ENCODE measurements around the gene RHOBTB3.
"Not testable (repeated sequence)": the region's sequence is repeated elsewhere in the genome, so short reads cannot be mapped to it uniquely, and the experiment has no call there.

The RHOBTB3 gene

DNA sequence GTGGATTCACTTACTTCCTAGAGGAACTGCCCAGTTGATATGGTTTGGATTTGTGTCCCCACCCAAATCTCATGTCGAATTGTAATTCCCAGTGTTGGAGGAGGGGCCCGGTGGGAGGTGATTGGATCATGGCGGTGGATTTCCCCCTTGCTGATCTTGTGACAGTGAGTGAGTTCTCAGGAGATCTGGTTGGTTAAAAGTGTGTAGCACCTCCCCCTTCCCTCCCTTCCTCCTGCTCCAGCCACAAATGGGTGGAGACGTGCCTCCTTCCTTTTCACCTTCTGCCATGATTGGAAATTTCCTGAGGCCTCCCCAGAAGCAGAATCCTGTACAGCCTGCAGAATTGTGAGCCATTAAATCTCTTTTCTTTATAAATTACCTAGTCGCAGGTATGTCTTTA lies 17.9 kb upstream of the RHOBTB3 start:
- DNase-seq (ENCODE audit: low read depth) = not testable (repeated sequence)

DNA sequence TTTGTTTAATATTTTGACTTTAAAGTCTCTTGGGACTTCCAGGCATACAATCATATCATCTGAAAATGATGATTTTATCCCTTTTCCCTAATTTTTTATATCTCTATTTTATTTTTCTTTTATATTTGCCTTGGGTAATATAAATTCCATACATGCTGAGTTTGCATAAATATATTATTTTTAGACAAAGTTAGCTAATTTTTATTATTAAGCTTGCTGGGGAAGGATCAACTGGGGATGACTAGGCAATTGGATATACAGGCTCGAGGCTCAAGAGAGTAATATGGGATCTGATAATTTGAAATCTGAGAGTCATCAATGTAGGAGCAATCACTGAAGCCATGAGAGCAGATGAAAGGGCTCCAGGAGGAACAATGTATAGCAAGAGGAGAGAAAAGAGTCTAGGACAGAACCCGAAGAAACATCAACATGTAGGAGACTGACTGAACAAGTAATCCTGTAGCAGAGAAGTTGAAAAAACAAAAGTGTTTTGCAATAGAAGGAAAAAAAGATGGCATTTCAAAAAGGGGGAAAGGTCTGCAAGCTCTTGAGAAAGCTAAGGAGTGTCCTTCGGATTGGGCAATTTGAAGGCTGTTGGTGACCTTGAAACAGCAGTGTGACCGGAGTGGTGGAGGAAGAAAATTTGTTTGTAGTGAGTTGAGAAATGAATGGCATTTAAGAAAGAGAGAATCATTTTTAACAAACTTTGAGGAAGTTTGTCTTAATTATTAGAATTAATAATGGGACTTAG lies 17.0 kb upstream of the RHOBTB3 start:
- no peak for DNase-seq (ENCODE audit: low read depth)

DNA sequence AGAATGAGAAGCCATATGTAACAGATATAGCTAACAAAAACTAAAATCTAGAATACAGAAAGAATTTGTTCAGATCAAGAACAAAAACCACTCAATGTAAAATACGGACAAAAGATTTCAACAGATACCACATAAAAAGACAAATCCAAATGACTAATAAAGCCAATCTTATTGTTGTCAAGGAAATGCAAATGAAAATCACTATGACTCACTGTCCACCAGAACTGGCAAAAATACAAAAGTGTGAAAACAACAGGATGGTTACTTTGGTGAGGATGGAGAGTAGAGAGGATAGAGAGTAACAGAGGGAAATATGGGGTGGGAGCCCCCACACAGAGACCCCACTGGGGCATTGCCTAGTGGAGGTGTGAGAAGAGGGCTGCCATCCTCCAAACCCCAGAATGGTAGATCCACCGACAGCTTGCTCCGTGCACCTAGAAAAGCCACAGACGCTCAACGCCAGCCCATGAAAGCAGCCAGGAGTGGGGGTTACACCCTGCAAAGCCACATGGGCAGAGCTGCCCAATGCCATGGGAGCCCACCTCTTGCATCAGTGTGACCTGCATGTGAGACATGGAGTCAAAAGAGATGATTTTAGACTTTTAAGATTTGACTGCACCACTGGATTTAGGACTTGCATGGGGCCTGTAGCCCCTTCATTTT lies 15.2 kb upstream of the RHOBTB3 start:
- DNase-seq (ENCODE audit: low read depth) = no peak

DNA sequence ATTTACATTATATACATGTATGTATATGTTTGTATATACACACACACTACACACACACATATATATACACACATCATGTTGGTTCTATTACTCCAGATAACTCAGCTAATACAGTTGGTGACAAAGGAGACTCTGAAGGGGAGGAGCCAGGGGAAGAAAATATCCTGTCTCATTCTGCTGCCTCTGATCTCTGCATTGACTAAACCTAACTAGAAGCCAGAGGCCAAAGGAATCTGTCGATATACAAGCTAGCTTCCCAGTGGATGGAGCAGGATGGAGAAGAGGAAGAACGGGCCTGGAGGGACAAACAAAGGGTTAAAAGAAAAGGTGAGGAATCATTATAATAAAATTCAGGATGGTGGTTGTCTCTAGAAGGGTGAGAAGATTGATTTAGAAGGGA lies 13.7 kb upstream of the RHOBTB3 start:
- DNase-seq (ENCODE audit: low read depth) = no peak

DNA sequence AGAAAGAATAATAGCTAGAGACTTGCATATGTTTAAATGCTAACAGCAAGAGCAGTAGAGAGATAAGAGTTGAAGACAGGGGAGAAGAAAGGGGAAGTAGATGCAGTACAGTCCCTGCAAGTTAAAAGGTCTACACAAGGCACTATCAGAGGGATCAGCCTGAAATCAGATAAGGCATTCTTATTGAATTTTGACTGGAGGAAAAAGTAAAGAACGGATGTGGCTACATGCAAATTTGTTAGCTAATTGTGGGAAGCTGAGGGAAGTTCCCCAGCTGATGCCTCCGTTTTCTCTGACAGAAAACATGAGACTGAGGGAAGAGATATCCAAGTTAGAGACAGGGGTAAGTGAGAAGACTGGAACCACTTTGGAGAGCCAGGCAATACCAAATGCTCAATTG lies 12.9 kb upstream of the RHOBTB3 start:
- no peak for DNase-seq (ENCODE audit: low read depth)

DNA sequence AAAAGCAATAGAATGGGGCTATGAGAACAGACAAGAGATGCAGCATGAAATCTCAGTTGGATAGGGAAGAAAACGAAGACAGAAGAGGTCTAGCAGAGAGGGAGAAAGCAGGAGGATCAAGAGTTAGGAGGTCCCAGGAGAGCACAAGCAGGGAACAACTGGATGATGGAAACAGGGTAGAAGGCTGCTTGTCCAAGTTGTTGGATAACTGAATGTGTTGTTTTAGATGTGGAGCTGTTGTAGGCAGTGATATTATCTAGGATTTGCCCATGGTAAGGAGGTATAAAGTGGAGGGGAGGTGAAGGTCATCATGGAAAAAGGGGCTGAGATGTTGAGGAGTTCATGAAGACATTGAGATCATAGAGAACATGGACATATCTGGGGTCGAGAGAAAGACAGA lies 12.4 kb upstream of the RHOBTB3 start:
- no peak for DNase-seq (ENCODE audit: low read depth)

DNA sequence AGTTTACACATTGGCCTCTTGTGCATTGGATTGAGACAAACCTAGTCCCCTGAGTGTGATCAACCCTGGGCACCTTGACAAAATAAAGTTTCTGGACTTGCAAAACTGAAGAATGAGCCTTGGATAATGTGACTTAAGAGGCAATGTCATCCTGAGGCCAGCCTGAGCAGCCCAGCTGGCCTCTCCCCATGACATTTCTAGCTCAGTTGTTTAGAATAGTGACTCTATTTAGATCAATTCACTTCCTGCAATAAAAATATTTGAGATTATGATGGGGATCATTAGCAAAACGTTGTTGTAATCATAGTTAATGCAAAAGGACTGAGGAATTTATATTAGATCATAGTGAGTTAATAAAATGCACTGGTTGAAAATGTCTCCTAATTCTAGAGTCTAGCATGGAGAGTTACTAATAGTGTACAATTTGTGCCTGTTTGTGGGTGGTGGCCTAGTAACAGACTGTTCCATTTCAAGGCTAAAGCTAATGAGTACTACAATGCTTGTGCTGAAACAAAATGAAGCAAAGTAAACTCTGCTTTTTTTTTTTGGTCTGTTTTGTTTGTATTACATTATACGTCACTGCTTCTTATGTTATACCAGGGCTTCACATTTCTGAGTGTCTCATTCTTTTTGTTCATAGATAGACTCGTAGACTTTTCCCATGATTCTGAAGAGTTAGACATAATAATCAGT lies 10.9 kb upstream of the RHOBTB3 start:
- no peak for DNase-seq (ENCODE audit: low read depth)

DNA sequence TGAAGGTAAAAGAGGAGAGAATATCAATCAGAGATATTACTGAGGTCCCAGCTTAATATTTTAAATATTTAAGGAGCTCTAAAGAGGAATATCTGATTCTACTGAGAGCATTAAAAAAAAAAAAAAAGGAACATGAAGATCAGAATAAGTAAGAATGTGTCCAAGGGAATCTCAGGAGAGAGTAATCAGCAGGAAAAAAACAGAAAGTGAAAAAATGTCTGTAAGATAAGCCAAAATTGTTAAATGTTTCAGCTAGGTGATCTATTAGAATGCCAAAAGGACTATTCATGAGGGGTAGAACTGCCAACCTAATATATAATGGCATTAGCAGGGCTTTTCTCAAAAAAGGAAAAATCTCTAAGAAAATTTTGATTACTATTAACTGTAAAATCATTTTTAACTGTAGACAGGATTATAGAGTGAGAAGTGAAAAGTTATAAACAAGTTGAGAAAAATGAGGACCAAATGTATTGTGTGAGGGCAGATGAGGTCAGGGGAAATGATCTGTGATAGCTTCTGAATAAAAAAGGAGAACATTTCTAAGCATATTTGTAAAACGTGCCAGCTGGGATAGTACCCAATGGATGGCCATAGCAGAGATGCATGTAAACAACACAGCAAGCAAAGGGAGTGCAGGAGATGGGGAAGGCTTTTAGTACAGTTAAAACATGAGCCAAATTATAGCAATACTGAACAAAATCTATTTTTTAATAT lies 9.4 kb upstream of the RHOBTB3 start:
- DNase-seq (ENCODE audit: low read depth) = no peak

DNA sequence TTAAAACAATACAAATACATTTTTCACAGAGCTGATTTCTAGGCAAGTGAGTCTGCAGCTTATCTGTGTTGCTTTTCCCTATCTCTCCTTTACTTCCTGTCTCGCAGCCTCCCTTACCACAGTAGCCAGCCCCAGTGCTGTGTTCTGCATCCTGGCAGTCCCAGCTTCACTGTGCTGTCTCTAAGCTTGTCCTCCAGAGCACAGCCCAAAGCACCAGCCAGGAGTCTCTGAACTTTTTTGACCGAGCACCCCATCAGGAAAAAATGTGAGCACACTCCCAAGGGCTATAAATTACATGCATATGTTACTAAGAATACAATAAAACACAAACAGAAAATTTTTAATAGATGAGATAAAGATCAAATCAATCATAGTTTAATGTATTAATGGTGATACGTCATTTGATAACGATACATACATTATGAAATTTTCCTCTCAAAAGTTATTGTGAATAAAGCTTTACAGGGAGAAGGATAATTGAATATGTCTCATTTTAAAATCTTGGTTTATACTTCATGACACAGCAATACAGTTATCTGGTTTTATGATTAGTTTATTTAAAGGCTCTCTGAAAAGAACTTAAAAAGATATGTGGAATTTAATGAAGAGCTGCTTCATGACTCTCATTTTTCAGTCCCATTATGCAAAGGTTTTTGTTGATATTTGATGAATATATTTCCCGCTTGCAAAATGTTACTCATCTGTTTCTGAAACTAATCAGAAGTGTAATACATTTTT lies 7.3 kb upstream of the RHOBTB3 start:
- DNase-seq (ENCODE audit: low read depth) = no peak

DNA sequence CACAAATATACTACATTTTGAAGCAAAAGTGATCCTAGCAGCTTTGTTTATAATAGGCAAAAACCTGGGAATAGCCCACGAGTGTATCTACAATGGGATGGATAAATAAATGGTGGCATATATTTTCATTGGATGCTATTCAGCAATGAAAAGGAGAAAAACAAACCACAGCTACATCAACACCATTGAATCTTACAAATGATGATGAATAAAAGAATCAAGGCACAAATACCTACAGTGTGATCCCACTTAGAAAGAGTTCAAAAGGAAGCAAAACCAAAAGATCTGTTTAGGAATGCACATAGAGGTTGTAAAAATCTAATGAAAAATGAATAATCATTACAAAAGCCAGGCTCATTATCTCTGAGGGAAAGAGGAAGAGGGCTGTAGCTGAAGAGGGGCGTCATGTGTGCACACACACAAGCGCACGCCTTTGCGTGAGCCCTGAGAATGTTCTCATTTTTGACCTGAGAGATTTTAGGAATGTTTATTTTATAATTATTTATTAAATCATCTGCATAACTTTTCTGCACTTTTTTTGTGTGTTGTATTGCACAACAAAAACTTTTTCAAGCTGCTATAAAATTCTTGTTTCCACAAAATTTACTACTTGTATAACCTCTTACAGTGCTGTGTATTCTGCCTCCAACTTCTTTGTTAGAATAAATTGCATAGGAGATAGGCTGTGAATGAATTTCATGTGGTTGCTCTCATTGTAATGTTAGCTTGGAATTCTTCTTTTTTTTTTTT lies 5.9 kb upstream of the RHOBTB3 start:
- no peak for DNase-seq (ENCODE audit: low read depth)

DNA sequence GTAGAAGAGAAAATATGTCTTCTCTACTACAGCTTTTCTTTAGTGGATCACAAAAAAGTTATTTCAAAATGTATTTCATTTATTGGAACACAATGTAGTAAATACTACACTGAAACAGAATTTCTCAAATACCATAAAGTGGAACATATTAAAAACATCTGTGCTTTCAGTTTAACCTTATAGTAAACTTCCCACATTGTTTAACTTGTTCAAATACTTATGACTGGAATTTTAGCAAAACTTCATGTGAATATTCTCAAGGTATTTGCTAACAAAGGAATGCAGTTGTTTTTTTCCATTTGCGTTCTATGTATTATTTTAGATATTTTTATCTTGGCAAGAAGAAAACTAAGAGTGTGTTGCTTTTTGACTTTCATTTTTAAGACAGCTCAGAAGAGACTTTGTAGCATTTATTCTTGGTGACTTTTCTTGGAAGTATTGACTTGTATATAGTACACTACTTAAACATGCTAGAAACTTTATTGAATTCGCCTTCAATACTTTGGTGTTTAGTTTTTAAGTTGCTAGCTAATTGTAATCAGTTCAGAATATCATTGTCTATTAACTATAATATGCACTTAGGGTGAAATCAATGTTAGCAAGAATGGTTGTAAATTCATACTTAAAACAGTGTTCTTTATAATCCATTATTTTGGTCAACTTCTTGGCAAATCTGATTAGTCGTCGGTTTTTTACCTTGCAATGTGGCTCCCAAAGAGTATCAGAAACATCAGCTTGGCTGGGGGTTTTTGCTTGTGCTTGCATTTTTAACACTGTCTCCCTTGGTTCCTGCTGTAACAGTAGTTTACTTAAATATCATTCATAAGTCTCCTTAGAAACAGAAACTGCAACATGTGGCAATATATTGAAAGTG lies 5.0 kb upstream of the RHOBTB3 start:
- no peak for DNase-seq (ENCODE audit: low read depth)

DNA sequence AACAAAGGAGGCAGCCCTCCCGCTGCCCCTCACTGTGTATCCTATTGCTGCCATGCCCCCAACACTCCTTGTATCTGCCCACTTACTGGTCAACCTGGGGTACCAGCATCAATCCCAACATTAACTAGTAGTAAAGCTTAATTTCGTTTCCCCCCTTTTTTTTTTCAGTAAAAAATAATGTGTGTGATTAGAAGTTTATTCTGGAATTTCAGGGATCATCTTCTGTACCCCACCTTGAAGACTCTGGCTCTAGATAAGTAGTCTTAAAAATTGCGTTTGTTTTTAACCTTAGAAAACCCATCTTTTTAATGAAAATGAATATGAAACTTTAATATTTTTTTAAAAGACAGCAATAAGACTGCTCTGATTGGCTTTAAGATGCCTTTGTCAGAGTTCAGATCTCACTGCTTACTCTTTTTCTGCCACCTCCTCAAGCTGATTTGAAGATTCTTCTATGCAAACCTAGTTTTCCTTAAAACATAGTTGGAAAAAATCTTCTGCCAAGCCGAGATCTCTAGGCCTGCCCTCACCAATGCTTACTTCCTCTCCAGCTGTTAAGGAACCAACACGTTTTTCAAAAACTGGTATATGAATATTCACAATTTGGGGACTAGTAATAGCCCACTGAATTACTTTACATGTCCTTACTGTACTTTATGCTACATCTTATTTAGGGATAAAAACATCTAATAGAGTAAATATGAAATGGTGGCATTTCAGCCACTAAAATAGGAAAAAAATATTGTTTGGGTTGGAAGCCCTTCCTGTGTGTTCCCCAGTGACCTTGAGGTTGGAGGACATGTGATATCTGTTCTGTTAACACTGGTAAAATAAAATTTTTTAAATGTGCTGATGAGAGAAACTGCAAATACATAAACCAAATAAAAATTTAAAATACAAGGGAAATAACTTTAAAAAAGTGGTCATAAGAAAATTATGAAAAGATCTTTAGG lies 4.0 kb upstream of the RHOBTB3 start:
- DNase-seq (ENCODE audit: low read depth) = no peak

DNA sequence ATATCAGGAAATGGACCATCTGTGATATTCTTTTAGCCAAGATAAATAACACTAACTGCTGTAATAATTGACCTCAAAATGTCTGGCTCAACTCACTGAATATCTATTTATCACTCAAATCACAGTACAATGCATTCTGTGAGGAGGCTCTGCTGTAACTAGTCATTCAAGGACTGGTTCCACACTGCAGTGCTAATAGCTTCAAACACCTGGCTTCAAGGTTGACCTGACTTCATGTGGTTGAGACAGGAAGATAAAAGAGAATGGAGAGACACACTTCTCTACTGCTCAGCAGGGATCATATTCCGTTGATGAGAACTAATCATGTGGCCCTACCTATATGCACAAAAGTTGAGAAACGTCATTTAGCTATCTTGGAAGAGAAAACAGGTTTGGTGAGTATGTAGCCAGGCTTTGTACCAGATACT lies 3.4 kb upstream of the RHOBTB3 start:
- DNase-seq (ENCODE audit: low read depth) = no peak

DNA sequence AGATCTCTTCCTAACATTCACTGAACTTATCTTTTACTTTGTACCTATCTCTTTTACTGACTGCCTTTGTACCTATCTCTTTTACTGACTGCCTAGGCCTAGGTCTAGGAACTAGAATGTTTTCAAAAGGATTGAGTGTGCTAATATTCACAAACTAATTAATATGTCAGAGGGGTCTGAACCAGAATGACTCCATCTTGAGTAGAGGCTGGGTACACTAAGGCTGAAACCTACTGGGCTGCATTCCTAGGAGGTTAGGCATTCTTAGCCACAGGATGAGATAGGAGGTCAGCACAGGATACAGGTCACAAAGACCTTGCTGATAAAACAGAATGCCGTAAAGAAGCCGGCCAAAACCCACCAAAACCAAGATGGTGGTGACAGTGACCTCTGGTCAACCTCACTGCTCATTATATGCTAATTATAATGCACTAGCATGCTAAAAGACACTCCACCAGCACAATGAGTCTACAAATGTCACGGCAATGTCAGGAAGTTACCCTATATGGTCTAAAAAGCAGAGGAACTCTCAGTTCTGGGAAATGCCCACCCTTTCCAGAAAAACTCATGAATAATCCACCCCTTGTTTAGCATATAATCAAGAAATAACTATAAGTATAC lies 2.5 kb upstream of the RHOBTB3 start:
- no peak for DNase-seq (ENCODE audit: low read depth)

DNA sequence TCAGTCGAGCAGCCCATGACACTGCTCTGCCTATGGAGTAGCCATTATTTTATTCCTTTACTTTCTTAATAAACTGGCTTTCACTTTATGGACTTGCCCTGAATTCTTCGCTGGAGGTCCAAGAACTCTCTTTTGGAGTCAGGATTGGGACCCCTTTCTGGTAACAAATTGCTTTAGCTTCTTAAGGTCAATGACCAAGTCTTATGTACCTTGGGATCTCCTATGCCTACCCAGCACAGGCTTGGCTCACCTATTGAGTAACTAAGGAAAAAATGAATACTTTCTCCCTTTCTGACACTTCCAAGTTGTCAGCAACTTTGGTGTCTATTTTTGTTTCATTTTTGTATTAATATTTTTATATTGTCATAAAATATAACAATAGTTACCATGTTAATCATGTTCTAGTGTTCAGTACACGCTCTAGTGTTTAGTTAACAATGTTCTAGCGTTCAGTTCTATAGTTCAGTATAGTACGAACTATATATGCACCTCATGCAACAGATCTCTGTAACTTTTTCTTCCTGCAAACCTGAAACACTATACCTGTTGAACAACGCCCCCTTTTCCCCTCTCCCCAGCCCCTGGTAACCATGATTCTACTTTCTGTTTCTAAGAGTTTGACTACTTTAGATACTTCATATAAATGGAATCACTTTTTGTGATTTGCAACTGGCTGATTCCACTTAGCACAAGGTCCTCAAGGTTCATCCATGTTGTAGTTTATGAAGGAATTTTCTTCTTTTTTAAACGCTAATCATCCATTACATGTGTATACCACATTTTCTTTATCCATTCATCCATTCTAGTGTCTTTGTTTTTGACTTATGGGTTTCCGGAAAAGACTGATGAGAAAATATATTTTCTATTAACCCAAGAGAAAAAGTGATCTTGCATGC lies 1.8 kb upstream of the RHOBTB3 start:
- DNase-seq (ENCODE audit: low read depth) = no peak

DNA sequence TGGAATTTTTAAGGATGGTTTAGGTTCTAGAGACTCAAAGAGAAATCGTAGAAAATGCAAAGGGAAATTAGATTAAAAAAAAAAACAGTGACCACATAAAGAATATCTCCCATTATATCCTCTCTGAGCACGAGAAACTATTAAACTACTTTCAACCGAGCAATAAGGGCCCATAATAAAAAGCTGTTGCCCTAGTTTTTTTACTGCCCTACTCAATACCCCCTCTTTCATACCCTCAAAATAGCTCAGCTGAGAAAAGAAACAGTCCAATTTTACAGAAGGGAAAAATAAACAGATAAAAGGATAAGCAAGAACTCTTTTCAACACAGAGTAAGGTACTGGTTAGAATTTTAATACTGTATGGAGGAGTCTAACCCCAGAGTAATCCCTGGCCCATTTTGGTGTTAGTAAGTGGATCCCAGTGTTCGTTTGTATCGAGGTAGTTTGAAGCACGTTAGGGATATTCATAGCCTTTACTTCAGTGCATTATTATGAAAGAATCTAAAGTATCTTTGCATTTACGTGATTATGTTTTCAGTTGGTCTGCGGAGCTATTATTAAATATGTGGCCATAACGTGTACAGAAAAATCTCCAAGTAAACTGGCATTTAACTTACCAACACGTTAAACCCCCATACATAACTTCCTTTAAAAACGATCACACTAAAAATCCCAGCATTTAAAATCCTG lies 980 bp upstream of the RHOBTB3 start:
- no peak for DNase-seq (ENCODE audit: low read depth)
